Globus pallidus (tissue), 1 donor: ENCODE data around the gene ITGA7.
A peak's percentile ranks its signal among the peaks of the same experiment; 100 is the strongest.

ENCODE experiments used
- DNase-seq: peaks from one replicate; pipeline ENCODE4 v3.0.0-alpha.2; 2015; ENCODE audit warnings: low spot score

Gene ITGA7

DNA sequence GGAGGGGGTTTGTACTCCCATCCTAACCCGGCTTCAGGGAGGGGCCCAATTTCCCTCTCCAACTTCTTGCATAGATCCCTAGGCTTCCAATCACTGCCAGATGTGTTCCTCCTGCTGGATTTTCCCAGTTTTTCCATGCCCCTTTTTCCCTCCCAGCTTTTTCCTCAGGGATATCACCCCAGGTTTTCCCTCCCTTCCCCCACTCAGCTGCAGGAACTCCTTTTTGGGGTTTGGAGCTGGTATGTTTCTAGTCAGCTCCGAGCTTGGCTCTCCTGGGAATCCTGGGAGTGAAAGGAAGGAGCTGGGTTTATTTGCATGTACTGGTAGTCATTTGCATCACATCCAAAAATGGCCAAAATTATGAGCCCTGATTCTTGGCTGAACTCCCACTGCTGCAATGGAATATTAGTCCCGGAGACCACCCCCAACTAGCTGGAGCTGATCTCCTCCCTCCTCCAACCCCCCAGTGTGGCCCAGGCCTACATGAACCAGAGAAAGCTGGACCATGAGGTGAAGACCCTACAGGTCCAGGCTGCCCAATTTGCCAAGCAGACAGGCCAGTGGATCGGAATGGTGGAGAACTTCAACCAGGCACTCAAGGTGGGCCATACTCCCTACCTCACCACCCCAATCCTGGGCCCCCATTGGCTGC is 11.0 kb upstream of the ITGA7 start:
- no peak for DNase-seq

DNA sequence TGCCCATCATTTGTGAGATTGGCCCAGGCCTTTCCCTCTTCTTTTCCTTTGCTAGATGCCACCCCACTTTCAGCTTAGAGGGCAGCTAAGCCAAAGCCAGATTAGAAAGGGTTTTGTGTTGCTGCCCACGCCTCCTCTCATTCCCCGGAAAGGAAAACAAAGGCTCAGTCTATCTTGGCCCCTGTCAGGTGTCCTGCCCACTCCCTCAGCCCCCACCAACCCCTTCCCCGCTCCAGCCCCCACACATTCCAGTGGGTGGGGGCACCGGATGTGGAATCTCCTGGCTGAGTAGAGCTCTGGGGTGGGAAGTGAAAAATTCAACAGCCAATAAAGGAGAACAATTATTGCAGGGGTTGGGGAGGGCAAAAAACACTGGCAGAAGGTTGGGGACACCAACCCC is 10.3 kb upstream of the ITGA7 start:
- no peak for DNase-seq

- no peak for DNase-seq
Observed at GRCh38 chr12:55717011-55718007, 9.6 kb upstream of the ITGA7 start.

- DNase-seq: no peak
Observed at GRCh38 chr12:55716582-55716957, 8.9 kb upstream of the ITGA7 start.

DNA sequence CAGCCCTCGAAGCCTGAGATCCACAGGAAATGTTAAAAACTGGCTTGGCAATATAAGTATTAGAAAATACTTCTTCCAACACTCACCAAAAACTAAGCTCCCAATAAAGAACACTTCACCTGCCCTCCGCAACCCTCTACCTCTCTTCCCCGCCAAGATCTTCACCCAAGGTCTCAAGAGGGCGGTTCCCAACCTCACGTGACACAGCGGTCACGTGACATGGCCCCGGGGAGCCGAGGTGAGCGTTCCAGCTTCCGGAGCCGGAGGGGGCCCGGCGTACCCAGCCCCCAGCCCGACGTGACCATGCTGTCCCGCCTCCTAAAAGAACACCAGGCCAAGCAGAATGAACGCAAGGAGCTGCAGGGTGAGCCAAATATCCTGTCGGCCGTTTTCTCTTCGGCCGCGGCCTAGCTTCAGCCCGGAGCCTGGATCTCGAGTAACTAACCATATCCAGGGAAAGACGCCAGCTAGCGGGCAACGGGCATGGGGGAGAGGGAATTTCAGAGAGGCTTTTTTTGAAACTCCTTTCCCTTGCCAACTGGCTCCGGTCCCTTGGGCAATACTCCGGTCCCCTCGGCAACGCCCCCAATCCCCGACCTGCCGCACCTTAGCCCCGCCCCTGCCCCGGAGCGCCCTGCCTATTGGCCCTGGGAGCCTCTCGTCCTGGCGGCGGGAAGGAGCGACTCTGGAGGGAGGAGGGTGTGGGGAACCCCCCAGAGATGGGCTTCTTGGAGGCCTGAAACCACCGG is 8.3 kb upstream of the ITGA7 start, which contains the start of gene BLOC1S1:
Gene BLOC1S1 (plus strand): TSS at position 214 of the 749 bp plus-strand sequence. CDS start 6 bp downstream, at position 220.
- DNase-seq: peak; percentile 85

DNA sequence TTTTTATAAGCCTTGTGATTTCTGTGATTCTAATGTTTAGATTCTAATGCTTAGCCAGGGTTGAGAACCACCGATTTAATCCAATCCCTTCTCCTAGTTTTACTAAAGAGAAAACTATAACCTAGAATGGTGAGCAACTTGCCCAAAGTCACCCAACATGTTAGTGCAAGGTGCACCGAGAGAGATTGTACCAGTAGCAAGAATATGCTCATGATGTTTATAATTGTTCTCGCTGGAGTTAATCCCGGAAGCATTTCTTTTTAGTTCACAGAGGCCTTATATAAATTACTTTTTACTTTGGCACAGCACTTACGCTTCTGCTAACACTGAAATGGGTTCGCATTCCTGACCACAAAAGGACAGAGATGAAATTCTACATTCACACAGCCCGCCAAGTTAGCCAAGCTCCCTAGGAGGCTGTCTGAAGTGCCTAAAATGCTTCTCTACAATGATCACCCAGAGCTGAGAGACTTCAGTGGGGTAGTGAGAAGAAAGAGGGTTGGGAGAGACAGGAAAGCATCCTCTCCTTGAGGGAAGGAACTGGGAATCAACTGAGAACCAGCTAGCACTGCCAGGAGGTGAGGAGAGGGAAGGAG is 7.6 kb upstream of the ITGA7 start:
- no peak for DNase-seq

- no peak for DNase-seq
Observed at GRCh38 chr12:55713721-55714120, 6.0 kb upstream of the ITGA7 start.

DNA sequence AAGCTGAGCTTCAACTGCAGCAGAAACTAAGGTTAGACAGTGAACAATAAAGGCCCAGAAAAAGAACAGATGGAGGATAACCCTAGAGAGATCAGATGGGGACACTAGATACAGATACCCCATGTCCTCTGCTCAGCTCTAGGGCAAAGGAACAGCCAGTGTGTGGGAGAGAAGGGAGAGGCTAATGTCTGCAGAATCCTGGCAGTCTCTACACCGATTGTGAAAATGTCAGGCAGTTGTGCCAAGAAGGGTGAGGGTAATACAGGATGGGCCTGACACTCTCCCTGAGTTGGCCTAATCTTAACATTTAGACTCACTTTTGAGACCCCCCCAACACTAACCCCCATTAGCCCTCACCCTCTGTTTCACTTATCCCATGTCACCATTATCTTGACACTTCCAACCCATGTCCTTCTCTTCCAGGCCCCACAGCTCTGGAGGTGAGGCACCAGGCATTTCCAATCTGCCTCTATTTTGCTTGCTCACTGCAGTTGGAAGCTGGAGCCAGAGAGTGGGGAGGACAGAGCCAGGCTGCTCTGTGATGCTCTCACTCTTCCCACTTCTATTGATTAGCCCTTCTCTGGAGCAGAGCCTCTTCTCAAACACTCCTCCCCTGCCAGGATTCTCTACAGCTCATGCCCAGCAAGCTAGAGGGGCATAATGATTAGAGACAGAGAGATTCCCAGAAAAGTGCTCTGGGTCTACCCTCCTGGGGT is 5.2 kb upstream of the ITGA7 start:
- DNase-seq: no peak

DNA sequence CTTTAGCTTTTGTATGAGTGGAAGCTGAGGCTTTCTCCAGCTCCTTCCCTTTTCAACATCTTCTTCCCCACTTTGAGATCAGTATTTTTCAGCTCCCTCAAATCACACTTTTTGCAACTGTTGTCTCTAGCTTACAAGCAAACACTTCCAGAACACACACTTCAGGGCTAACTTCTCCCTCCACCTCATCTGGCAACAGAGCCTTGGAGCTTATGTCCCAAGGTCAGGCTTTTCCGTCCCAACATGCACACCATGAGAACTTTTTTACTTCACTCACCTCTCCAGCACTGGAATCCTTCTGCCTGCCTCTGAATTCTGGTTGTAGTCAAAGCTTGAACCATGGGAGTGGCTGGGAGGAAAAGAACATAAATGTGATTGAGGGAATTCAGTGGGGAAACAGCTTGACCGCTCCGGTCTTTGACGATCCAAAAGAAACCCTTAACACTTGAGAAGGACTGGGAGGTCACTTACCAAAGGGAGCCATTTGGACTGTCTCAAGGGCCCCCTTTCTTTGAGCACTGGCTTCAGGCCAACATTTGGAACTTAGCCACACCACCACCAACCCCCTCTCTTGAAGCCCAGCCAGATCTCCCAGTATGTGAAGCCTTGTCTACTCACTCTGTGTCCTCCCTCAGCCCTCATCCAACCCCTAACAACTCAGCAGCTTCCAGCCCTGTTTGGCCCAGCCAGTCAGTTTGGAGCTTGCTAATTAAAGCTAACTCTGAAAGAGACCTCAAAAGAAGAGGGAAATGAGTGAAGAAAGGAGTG is 4.3 kb upstream of the ITGA7 start:
- DNase-seq: no peak

- DNase-seq: no peak
Observed at GRCh38 chr12:55708695-55709233, 1.1 kb upstream of the ITGA7 start.

DNA sequence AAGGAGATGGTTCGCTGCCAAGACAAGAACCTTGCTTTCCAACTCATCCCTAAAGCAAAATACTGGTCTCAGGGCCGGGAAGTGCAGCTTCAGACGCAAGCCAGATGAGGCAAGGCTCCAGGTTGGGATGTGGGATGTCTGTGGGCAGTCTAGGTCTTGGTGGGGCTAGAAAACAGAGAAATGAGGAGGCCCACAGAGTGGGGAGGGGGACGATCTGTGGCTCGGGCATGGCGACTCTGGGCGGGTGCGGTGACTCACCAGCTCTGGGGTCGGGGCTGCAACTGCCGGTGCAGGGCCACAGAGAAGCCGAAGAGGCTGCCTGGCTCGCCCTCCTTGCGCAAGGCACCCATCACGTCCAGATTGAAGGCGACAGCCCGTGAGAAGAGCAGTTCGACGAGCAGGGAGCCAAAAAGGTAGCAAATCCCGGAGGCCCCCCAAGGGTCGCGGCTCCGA is 459 bp downstream of the ITGA7 start:
- no peak for DNase-seq

GRCh38 chr12:55706568-55707218 is 1.0 kb downstream of the ITGA7 start:
- DNase-seq: no peak

DNA sequence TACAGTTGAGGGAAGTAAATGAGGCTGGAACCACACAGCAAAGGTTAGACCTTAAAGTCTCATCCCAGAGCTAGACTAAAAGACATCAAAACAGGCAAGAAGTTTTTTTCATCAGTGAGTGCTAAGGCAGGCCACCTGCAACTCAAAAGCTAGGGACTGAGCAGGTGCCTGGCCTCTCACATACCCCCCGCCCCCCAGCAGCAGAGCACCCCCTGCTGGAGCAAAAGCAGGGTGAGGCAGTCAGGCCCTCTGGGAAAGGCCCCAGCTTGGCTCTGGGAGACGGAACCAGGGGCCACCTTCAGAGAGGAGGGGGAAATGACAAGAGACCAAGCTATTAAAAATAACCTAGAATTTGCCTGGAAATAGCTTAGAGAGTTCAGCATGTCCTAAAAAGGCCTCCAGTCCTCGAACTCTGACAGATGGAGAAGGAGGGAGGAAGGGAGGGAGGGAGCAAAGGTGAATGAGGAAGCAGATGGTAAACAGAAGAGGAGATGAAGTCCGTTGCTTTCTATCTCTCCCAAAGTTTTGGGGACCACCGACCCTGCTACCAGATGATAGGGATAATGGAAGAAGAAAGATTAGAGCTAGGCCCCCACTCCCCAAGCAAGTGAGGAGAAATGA is 1.8 kb downstream of the ITGA7 start:
- no peak for DNase-seq

DNA sequence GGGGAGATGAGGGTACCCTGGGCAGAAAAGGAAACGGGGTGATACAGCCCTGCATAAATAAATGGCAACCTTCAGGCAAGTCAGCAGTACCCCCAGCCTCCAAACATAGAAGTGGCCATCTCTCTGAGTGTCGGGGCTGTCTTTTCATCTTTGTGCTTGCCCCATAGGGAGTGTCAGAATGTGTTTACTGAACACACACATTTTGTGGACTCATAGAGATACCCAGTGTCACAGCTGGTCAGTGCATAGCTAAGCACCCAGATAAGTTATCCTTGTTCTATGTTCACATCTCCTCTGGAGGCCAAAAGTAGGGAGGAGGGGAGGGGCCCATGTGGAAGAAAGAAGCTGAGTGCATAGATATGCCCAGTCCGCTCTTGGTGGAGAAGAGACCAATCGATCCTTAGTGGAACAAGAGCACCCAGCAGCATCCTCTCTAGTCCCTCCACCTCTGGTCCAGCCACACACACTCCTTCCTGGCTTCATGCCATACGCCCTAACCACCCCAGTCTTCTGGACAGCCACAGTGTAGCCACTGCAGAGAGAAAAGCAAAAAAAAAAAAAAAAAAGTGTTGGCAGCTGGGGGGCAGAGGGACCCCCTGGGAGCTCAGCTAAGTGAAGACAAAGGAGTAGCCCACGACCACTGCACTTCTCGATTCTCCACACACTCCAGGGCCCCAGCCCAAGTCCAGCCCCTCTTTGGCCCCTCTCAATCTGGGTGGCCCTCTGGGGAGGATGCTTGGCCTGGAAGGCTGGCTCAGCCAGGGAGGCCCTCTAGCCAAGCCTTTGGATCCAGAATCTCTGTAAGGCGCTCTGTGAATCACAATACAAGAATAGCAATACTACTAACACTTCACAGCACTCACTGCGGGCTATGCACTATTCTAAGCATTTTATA is 2.6 kb downstream of the ITGA7 start:
- no peak for DNase-seq

DNA sequence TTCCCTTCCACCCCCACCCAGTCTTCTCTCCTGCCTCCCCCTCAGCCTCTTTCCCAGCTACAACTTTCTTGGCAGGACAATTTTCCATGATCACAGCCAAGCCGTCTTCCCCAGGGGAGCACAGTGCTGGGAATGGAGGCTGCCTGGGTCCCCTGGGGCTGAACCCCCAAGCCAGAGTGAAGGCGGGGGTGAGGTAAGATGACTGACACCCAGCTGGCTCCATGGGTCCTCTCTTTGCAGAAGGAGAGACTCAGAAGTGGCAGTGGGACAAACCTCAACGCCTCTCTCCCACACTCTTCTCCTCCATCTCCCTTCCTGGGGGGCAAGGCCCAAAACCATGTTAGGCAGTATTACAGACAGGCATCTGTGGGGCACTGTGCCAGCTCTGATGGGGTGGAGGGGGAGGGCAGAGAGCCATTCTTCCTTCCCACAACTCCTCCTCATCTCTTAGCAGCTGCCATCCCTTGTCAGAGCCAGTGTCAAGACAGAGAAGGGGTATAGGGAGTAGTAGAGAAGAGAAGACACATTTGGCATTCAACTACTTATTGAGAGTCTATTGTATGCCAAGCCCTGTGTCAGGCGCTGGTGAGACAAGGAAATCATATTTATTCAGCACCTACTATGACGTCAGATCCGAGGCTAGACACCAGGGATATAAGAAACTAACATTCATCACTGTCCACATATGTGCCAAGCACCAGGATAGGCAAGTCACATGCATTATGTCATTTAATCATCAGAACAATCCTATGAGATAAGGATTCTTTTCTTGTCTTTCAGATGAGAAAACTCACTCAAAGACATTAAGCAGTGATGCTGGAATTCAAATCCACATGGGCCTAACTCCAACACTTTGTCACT is 3.6 kb downstream of the ITGA7 start:
- DNase-seq: no peak

GRCh38 chr12:55703288-55703687 is 4.4 kb downstream of the ITGA7 start:
- no peak for DNase-seq

- no peak for DNase-seq
Observed at GRCh38 chr12:55702861-55703260, 4.8 kb downstream of the ITGA7 start.
